GM18861 (cell line): ENCODE data around the gene NTM.
A peak's percentile ranks its signal among the peaks of the same experiment; 100 is the strongest.
"Not testable (repeated sequence)": the region's sequence is repeated elsewhere in the genome, so short reads cannot be mapped to it uniquely, and the experiment has no call there.

Experiments
- ATAC-seq: cut with Tn5 transposase; IDR thresholded peaks from one replicate; pipeline ENCODE4 v1.9.1; 2021; ENCODE audit not compliant: unreplicated experiment

The NTM gene

DNA sequence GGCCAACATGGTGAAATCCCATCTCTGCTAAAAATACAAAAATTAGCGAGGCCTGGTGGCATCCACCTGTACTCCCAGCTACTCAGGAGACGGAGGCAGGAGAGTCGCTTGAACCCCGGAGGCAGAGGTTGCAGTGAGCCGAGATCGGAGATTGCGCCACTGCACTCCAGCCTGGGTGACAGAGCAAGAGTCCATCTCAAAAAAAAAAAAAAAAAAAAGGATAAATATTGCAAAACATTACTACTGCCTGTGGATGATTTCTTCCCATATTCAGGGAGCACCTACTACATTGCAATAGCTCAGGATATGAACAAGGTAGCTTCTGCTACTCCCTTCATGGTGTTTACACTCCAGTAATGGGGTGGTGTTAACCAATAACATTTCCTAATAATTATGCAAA is 980.6 kb downstream of the NTM start:
- ATAC-seq = no peak

DNA sequence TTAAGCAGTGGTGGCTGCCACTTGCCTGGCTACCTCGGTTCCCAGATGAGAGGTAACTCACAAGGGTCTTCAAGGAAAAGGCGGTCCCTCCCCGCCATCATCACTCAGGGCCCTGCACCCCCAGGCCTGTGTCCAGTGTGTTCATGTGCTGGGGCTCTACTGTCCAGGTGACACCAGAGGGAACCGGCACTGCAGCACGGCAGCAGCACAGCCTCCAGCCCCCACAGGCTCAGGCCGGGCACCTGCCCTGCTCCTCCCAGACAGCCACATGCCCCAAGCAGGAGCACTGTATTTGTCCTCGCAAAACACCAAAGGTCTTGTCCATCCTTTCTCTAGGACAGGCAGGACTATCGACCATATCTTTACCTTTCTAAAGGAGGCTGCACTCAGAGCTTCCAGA is 982.1 kb downstream of the NTM start:
- ATAC-seq = no peak

- no peak for ATAC-seq
Measured at GRCh38 chr11:132353255-132353654, 982.8 kb downstream of the NTM start.

DNA sequence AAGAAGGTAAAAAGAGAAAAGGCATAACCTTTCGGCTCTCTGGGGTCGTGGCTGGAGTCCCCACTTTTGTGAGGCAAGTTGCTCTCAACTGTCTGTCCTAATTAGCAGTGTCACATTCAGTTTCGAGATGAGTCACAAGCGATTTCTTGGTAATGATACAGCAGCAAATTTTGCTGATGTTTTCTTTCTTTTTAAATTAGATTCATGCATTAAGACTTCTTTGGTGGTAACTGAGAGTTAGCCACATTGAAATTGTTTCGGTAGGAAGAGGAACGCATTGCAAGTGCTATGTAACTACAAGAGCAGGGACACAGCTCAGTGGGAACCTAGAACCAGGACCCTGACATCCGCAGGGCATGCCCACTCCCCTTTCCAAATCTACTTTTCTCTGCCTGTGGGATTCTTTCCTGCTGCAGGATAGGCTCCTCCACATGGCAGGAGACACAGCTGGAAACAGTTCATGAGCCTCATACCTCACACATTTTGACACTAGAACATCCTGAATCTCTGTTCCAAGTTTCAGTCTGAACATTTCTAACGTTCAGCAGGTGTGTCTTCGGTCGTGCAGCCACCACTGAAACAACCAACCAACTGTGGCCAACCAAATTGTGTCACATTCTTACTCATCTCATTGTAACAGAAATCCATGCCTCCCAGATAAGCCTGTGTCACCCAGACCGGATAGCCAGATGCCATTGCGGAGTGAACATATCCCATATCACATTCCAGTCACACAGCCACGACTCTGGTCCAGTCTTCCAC is 987.6 kb downstream of the NTM start:
- peak; percentile 55 for ATAC-seq

GRCh38 chr11:132358573-132358953 is 988.1 kb downstream of the NTM start:
- ATAC-seq = peak; percentile 18

GRCh38 chr11:132361011-132361550 is 990.7 kb downstream of the NTM start:
- ATAC-seq = no peak

DNA sequence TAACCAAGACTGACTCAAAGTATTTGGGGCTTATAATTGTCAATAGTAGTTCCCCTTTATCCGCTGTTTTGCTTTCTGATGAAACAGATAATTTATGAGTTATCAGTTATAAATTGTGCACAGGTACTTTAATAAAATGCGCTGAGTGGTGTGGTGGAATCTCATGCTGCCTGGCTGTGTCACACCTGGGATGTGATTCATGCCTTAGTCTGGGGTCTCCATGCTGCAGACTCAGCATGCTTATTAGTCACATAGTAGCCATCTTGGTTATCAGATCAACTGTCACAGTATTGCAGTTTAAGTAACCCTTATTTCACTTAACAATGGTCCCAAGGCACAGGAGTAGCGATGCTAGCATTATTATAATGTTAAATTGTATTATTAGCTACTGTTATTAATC is 995.2 kb downstream of the NTM start:
- ATAC-seq = no peak

GRCh38 chr11:132367293-132367692 is 996.9 kb downstream of the NTM start:
- no peak for ATAC-seq

GRCh38 chr11:132370114-132370513 is 999.7 kb downstream of the NTM start:
- not testable (repeated sequence) for ATAC-seq

GRCh38 chr11:132373405-132374143 is 1003.2 kb downstream of the NTM start:
- no peak for ATAC-seq

GRCh38 chr11:132379540-132379939 is 1009.1 kb downstream of the NTM start:
- no peak for ATAC-seq
